Activated CD4-positive, alpha-beta T cell treated with anti-CD3 and anti-CD28 coated beads, Interleukin-2, amount 50 U/mL, for 1 hour (primary cell): ENCODE results near the gene FRRS1L.
"Not testable (repeated sequence)": the region's sequence is repeated elsewhere in the genome, so short reads cannot be mapped to it uniquely, and the experiment has no call there.

ENCODE experiments used
- DNase-seq: peaks from one replicate; pipeline ENCODE4 v3.0.0-alpha.2; 2020

The FRRS1L gene

GRCh38 chr9:109126671-109127070, 40.4 kb downstream of the FRRS1L start:
- DNase-seq: not testable (repeated sequence)

- no peak for DNase-seq
These were observed 42.9 kb downstream of the FRRS1L start for GRCh38 chr9:109124121-109124520.

- no peak for DNase-seq
These were observed 44.1 kb downstream of the FRRS1L start for GRCh38 chr9:109122726-109123621.

GRCh38 chr9:109121232-109121796, 45.7 kb downstream of the FRRS1L start:
- no peak for DNase-seq

- no peak for DNase-seq
These were observed 46.8 kb downstream of the FRRS1L start for GRCh38 chr9:109120204-109120789.

- peak; percentile 93 for DNase-seq
These were observed 47.4 kb downstream of the FRRS1L start, which contains the start of gene TMEM245 for GRCh38 chr9:109119439-109120203. Gene TMEM245 (minus strand): TSS chr9:109119947. CDS start chr9:109119913, 34 bp downstream.

GRCh38 chr9:109118808-109119438, 48.1 kb downstream of the FRRS1L start:
- no peak for DNase-seq

GRCh38 chr9:109117856-109118807, 48.9 kb downstream of the FRRS1L start:
- DNase-seq: peak; percentile 37

GRCh38 chr9:109115931-109116526, 51.0 kb downstream of the FRRS1L start:
- DNase-seq: no peak

- no peak for DNase-seq
These were observed 52.4 kb downstream of the FRRS1L start for GRCh38 chr9:109114670-109115069.

- DNase-seq: no peak
These were observed 53.0 kb downstream of the FRRS1L start for GRCh38 chr9:109113892-109114609.

- DNase-seq: no peak
These were observed 53.8 kb downstream of the FRRS1L start for GRCh38 chr9:109113254-109113653.

- no peak for DNase-seq
These were observed 56.6 kb downstream of the FRRS1L start for GRCh38 chr9:109110329-109111021.

- no peak for DNase-seq
These were observed 57.1 kb downstream of the FRRS1L start for GRCh38 chr9:109109967-109110328.

- no peak for DNase-seq
These were observed 58.7 kb downstream of the FRRS1L start for GRCh38 chr9:109108318-109108717.

- DNase-seq: no peak
These were observed 59.4 kb downstream of the FRRS1L start for GRCh38 chr9:109107402-109108240.

- no peak for DNase-seq
These were observed 65.2 kb downstream of the FRRS1L start for GRCh38 chr9:109101810-109102209.

GRCh38 chr9:109101202-109101595, 65.8 kb downstream of the FRRS1L start:
- no peak for DNase-seq
